ENCODE data around the gene CALCOCO1.
"Not testable (repeated sequence)": the region's sequence is repeated elsewhere in the genome, so short reads cannot be mapped to it uniquely, and the experiment has no call there.

Gene CALCOCO1

DNA sequence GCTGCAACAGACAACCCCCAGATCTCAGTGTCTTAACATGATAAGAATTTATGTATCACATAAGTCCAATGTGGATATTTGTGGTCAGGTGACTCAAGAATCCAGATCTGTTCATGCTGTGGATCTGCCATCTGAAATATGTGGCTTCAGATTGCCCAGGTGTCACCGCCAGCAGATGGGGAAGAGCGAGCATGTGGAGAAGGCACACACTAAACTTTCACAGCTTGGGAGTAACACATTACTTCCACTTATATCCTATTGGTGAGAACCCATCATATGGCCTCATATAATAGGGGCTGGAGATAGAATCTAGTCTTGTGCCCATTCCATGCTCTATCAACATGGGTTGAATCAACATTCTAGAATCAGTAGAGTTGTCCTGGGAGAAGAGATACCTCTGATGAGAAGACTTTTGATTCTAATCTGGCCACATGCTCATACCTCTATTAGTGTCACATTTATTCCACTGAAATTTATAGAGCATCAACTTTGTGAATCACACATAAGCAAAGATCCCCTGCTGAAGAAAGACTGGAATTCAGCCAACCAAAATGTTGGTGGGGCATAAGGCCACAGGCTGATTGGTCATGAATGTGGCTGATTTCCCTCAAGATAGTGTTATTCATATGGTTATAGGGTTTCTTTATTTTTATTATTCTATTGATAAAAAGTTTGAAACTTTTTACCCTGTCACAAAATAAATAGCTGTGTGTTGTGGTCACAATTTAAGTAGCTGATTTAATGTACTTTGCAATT is 6.0 kb upstream of the CALCOCO1 start:
- no peak for DNase-seq

DNA sequence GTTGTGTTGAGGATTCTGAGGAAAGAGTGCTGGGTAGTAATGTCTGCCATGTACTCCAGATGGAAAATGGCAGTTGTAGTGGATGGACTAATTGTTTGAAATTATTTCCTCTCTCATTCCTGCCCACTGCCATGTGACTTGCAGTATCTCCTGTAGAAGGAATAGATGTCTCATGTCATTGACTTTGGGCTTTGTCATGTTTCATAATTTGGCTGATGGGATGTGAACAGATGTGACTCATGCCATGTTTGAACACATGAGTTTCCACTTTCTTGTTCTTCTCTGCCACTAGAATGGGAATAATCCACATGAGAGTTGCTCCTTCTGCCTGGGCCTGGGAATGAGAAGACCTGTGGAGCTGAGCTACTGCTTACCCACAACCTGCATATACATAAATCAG is 2.4 kb upstream of the CALCOCO1 start:
- DNase-seq = no peak

DNA sequence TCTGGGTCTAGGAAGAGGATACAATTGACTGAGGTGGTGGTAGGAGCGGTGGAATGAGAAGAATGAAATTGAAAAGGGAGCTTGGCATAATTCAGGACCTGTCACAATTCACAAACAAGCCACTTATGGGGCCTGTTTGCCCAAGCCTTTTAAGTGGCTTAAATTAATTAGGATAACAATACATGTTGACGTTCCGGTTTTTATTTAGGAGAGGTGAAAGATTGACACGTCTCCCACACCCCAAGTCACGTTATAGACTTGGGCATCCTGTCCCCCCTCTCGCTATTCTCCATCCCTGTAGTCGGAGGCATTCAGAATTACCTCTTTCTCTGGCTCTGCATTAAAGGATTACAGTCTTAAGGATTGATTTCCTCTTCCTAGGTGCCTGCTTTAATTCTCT is 954 bp upstream of the CALCOCO1 start:
- no peak for DNase-seq

DNA sequence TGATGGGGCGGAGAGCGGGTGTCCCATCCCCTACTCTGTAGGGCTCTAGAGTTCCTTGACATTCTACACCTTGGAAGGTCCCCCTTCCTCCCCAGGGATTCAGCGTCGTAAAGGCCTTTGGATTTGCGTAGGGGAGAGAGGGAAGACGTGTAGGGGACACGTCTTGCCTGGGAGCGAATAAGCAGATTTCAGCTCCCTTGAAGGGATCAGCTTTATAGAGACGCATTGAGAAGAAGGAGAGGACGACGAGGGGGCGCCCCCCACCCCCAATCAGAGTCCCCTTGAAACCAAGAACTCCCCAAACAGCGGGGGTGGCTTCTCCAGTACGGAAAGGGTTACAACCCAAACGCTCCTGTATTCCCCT is 324 bp downstream of the CALCOCO1 start:
- no peak for DNase-seq

DNA sequence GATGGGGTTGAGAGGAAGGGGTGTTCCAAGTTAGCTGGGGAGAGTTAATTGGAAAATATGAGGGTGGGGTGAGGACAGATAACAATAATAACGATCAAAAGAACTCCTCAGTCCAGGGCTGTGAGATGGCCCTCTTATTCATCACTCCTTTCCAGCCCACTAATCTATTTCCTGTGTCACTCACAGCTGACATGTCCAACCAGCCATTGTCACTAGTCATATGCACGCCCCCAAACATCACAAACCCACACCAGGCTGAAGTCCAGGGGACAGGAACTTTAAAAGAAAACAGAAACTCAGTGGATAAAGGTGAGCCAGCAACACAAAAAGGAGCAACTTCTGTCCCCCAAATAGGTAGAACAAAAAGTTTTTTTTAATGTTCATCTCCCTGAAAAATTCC is 911 bp downstream of the CALCOCO1 start:
- no peak for DNase-seq

DNA sequence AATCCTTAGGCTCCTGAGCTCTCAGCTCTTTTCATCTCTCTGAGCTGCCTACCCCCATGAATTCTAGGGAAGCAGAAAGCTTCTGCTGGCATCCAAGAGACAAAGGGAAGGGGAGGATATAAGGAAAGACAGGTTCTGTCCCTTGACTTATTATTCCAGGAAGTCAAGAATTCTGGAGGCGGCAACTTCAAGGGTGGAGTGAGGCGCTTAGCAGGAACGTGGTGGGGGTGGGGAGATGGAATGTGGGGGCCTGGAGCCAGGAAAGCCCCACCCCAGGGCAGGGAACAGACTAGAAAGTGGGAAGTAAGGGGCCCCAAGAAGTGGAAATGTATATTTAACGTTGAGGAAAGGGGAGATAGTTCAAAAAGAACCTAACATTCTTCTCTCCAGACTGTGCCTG is 1.4 kb downstream of the CALCOCO1 start:
- no peak for DNase-seq

DNA sequence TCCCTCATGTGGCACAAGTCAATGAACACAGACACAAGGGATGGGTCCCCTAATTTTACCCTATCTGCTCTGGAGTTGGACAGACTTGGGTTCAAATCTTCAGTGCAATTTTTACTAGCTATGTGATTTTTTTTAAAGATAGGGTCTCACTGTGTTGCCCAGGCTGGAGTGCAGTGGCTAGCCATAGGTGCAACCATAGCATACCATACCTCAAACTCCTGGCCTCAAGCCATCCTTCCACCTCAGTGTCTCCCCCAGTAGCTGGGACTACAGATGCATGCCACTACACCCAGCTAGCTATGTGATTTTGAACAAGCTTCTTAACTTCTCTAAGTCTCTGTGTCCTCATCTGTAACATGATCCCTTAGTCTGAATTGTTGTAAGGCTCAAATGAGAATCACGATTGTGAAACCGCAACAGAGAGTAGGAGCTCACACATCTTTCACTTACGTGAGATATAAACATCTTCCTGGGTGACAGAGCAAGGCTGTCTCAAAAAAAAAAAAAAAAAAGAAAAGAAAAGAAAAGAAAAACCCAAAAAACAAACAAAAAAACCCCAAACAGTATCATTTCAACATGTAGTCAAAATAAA is 4.7 kb downstream of the CALCOCO1 start:
- no peak for DNase-seq

DNA sequence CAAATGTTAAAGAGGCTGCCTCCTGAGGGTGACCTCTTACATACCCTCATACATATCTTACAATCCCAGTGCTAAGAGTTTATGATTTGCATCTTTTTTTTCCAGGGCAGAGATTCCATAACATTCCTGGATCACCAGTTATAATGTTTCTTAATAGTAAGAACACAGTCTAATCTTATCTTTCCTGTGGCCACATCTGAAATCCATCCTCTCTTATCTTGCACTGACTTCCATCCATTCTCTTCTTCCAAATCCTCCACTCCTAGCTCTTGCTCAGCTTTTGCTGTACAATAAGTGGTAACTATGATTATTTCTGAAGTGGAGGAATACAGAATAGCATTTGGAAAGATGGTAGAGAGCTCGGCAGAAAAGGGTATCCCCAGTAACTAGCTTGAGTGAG is 6.3 kb downstream of the CALCOCO1 start:
- no peak for DNase-seq

DNA sequence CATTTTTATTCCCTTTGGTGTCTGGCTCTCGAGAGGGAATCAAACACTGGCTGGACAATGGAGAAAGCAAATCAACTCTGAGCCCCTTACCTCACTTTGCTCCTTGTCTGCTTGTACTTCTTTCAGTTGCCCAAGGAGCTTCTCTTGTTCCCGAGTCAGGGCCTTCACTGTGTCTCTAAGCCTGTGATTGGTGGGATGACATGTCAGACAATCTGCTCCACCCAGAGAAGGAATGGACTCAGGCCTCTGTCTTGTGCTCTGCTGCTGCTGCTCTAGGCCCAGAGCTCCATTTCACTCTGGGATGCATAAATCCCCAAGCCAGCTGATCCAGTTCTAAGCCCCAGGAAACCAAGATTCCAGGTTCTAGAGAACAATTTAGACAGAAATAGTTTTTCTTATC is 7.6 kb downstream of the CALCOCO1 start:
- no peak for DNase-seq

DNA sequence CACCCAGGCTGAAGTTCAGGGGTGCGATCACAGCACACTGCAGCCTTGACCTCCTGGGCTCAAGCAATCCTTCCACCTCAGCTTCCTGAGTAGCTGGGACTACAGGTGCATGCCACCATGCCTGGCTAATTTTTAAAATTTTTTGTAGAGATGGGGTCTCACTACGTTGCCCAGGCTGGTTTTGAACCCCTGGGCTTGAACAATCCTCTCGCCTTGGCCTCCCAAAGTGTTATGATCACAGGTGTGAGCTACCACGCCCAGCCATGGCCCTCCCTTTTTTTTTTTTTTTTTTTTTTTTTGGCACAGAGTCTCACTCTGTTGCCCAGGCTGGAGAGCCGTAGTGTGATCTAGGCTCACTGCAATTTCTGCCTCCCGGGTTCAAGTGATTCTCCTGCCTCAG is 8.7 kb downstream of the CALCOCO1 start:
- DNase-seq = not testable (repeated sequence)

DNA sequence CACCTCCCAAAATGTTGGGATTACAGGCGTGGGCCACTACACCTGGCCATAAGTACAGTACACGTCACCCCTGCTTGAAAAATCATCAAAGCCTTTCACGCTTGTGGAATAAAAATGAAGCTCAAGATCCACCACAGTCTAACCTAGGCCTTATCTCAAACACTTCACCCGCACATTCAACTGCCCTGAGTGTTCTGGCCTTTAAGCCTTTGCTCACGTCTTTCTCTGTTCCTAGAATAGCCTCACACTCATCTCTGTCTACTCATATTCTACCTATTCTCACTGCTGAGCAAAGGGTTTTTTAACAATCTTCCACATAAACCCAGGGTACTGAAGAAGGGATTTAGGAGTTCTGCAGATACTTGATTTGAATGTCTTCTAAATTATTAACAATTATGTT is 9.9 kb downstream of the CALCOCO1 start:
- no peak for DNase-seq

DNA sequence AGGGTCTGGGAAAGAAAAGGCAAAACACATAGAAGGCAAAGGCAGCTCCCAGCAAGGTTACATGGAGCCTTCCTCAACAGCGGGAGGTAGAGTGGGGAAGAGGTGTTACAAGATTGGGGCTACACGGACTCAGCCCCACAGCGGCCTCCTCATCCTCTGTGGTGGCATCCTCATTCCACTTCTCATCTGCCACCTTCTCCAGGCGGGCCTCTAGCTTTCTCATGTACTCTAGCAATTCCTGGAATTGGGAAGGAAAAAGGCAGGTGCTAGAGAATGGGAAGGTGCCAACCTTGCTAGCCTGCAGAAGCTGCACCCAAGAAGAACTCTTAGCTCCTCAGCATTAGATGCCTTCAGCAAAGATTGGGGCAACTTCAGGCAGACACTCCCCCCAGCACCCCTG is 13.2 kb downstream of the CALCOCO1 start:
- no peak for DNase-seq

DNA sequence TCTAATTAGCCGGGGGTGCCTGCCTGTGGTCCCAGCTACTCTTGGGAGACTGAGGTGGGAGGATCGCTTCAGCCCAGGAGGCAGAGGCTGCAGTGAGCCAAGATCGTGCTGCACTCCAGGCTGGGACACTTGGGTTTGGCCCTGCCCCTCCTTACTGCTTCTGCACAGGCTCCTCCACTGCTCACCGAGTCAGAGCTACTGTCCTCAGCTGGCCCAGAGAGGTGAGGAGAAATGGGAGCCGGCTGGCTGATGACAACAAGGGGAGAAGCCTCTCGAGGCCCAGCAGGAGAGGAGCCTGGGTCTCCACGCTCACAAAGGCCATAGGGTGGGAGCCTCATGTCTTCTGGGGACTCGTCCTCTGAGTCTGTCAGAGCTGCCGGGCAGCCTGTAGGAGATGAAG is 13.7 kb downstream of the CALCOCO1 start:
- DNase-seq = no peak

DNA sequence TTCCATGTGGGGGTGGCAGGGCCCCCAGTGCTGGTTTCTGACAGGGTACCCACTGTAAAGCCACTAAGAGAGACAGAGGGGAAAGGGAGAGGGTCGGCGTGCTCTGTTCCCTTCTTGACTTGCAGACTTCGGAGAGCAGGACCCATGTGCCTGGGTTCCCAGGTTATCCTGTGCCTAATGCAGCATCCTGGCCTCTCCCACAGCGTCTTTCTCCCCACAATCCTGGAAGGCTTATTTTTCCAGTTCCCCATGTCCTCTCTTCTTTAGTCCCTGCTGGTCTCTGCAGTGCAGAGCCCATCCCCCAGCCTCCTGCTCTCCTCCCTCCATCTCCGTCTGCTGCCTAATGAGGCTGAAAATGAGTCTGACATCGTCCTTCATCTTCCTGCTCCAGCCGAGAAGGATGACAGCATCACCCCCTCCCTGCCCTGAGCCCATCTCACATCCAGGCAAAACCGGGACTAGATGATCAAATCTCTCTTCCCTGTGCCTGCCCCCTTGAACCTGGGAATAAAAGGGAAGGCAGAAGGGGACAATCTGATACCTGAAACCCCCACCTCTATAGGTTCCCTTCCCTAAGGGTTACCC is 15.1 kb downstream of the CALCOCO1 start:
- no peak for DNase-seq

DNA sequence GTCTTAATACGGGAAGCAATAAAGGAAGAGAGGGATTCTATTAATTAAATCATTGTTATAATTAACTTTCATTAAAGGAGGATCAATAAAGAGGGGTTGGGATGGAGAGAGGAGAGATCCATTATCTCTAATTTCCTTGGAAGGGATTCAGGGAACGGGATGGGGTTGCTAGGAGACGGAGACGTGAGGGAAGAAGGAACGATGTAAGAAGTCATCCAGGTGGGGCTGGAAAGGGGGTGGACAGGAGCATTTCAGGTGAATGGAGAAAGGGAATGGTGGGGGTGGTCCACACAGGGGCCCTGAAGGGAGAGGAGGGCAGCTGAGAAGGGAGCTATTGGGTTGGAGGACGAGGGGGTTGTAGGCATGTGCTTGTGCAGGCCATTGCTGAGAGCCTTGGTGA is 17.2 kb downstream of the CALCOCO1 start:
- DNase-seq = no peak

DNA sequence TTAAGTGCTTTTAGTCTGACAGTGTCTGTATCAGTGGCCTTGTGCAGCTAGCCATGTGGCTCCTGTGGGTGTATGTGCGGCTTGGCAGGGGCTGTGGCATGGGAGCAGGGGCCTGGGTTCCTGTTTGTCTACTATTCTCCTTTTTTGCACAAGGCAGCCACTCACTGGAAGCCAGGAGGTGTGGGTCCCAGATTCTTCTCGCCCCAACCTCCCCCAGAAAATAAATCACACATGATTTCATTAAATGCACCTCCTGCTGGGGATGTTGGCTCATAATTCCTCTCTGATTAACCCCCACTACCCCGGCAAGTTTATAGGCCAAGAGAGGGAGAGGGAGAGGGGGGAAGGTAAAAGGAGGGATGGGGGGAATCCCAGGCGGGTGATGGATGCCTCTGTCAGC is 17.6 kb downstream of the CALCOCO1 start:
- no peak for DNase-seq

DNA sequence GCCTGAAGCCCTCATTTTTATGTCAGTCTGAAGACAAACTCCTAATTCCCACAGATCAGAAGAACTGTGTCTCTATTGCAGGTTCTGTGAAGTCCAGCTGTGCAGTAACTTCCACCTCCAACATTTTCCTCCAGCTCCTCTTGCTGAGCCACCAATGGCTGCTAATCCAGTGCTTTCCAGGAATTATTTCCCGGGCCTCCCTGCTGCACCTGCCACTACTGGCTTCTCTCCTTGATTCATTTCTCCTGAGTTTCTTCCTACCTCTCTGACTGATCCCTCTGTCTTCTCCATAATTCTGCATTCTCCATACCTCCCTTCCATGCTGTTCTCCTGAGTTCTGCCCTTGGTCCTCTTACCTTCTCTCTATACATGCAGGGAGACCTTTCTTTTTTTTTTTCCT is 21.2 kb downstream of the CALCOCO1 start:
- DNase-seq = no peak

DNA sequence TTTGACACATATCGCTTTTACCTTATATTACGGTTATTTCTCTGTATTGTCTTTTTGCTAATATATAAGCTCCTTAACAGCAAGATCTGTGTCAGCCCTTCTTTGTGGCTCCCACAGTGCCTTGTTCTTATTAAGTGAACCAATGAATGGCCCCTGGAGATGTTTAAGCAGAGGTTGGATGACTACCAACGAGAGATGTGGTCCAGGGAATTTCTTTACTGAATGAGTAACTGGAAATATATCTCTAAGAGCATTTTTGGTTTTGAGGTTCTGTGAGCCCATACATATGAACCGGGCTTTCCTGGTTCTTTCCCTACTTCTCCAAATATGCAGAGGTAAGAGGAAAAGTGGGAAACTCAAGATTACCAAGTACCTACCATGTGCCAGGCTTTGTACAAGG is 23.5 kb downstream of the CALCOCO1 start:
- no peak for DNase-seq

DNA sequence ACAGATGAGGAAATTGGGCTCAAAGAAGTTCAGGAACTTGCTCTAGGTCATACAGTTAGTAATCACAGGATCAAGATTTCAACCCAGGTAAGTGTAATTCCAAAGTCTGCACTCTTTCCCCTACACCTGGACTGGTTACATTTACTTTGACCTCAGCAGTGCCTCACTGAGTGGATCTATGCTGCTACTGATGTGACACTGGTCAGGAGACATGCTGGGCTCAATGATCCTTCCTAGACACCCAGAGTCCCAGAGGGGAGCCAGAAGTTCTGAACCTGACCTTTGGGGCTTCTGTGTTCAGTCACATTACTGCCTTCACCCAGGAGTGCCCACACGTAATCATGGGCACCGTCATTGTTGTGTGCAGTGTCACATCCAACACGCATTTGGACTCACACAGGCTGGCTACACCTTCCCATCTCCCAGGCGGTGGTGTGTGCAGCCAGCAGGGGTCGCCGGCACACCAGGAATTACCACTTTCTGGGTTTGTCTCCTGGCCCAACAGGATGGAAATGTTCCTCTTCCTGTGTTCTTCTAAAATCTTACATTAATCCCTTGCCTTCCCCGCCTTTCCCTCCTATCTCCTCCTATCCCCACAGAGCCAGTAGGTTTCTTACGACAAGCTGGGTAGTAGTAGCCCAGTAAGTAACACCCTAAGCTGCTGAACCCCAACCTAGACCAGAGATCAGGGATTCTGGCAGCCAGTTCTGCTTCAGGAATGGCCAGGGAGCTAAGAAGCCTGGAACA is 25.6 kb downstream of the CALCOCO1 start:
- peak; percentile 21 for DNase-seq

DNA sequence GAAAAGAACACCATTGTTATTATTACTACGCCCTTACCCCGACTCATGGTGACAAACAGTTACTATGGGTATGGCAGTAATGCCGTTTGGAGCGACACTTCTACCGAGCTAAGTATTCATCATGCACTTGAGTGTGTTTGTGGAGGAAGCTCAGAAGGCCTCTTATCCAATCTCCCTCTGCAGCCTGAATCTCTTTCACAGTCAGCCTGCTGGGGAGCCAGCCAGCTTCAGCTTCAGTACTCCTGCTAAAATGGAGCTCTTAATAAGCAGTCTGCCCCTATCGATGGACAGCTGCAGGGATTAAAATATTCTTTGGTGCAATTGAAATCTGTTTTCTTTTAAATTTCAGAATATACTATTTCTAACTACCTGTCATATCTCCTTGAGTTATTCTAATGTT is 26.7 kb downstream of the CALCOCO1 start:
- DNase-seq = no peak

DNA sequence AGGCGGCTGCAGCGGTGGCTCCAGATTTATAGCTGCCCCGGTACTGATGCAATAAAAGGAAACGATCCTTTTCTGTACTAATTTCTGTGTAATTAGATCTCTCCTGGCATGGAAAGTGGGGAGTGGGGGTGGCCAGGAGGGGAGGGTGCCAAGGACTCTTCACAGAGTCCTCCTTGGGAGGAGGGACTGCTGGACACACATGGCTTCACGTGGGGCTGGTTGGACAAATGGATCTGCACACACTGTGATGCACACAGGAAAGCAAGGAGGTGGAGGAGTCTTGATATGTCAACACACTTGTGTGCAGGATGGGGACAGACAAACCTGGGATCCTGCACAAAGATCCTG is 27.6 kb downstream of the CALCOCO1 start:
- no peak for DNase-seq

DNA sequence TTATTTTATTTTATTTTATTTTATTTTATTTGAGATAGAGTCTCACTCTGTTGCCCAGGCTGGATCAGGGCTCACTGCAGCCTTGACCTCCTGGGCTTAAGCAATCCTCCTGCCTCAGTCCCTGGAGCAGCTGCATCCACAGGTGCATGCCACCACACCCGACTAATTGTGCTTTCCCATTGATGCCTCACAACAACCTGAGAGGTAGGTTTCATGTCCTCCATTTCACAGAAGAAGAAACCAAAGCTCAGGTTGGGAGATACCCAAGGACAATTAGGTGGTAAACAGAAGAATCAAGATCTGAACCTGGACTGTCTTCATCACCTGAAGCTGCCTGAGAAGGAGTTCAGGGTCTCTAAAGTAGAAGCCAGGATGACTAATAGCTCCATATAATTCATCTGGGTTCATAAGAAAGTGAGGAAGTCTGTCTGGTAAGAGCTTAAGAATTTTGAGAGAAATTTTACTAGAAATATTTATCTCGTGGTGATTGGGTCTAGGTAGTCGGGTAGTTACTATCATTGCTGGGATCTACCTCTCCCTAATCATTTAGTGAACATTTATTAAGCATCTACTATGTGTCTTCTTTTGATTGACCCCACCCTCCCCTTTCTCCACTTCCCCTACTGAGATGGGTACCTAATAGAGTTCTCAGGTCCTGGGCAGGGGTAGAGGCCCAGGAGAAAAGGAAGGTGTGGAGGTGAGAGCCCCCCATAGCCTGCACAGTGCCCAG is 28.1 kb downstream of the CALCOCO1 start:
- DNase-seq = no peak

DNA sequence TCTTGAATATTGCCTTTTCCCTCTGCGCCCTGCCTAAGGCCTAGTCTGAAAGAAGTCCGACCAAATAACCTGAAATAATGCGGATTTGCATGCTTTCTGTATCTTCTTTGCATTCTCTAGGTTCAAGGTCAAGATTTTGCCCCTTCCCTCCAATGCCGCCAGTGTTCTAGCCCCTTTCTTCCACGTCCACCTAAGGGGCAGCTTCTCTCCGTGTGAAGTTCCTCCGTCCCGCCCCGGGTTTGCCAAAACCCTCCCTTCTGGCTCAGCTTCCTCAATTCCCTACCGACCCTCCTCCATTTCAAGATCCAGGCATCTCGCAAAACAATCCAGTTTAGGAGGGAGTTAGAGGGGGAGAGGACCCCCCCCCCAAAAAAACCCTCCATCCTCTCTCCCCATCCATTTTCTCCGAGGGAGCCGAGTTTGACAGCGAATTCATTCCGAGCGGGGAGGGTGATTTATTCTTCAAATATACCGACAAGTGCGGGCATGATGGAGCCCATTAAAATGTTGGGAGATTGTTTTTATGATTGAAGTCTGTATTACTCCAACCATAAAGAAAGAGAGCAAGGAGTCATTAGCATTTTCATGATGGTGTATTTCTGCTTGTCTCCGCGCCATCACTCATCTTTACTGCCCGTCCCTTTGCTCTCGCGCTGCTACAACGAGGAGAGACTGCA is 30.5 kb downstream of the CALCOCO1 start:
- DNase-seq = no peak
